ENCODE measurements around the gene CC2D2A. TPM values are rescaled to one million over a fixed set of nuclear protein-coding genes. Genes with fewer than 3 reads are reported as not detected.

CC2D2A gene
- total RNA-seq, 1 donor from 2014 or later: 9.6 TPM

DNA sequence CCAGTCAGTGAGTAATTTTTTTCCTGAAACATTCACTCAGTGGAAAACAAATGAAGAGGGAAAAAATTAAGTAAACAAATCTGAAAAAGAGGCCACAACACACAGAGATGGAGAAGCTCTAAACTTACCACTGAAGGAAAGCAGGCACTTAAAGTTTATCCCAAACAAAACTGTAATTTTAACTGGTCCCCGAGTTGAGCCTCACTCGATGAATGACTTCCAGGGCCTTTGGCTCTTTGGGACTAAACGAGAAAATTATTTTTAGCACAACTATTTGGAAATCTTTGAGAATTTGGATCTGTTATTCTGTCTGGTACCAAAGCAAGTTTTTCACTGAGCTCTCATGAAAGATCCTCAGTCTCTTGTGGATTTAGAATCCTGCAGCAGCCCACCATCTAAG, 42.0 kb upstream of the CC2D2A start, which contains the start of gene C1QTNF7:
C1QTNF7 (plus strand) TSS at position 333 of the 400 bp plus-strand sequence. CDS start 7,711 bp downstream, outside the sequence.
- Histone ChIP-seq H3K4me3 (peak within 1 kb of the TSS; percentile 5), H3K27me3 (ENCODE audit: low read depth) (no peaks in the 10 kb centered on the region), H3K4me1 (peaks cover 11% of the 10 kb centered on the region), H3K36me3 (no peaks in the 10 kb centered on the region), H3K27ac (replicated peaks) (peak within 1 kb of the TSS; percentile 60), H3K9me3 (replicated peaks) (no peaks in the 10 kb centered on the region)
- intact Hi-C loops (cut with micrococcal nuclease): no loop called here
- TF ChIP-seq, protein P1, sequence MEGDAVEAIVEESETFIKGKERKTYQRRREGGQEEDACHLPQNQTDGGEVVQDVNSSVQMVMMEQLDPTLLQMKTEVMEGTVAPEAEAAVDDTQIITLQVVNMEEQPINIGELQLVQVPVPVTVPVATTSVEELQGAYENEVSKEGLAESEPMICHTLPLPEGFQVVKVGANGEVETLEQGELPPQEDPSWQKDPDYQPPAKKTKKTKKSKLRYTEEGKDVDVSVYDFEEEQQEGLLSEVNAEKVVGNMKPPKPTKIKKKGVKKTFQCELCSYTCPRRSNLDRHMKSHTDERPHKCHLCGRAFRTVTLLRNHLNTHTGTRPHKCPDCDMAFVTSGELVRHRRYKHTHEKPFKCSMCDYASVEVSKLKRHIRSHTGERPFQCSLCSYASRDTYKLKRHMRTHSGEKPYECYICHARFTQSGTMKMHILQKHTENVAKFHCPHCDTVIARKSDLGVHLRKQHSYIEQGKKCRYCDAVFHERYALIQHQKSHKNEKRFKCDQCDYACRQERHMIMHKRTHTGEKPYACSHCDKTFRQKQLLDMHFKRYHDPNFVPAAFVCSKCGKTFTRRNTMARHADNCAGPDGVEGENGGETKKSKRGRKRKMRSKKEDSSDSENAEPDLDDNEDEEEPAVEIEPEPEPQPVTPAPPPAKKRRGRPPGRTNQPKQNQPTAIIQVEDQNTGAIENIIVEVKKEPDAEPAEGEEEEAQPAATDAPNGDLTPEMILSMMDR (IDR thresholded peaks at IDR 0.05; ENCODE audit: borderline replicate concordance): no peak
- no peak for DNase-seq

DNA sequence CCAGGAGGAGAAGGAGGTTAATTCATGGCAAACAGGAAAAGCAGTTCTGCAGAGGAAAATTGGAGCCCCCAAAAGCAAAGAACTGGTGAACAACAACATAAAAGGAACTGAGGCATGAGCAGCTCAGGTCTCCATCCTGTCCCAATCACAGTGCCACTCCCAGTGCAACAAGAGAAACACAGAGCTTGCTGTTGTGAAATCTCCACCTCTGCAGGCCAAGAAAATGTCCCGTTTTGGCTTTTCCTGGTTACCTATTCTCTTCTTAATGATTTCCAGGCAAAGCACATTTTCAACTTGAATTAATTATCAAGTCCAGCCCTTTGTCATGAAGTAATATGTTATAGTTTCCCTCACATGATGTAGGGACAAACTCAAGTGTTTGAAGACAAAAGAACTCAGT, 41.1 kb upstream of the CC2D2A start:
- DNase-seq: no peak
- Histone ChIP-seq H3K4me1 (peaks cover 11% of the 10 kb centered on the region), H3K36me3 (no peaks in the 10 kb centered on the region), H3K27me3 (ENCODE audit: low read depth) (no peaks in the 10 kb centered on the region), H3K4me3 (no peak overlapping the region), H3K9me3 (replicated peaks) (no peaks in the 10 kb centered on the region), H3K27ac (replicated peaks) (peak overlapping the region; percentile 60)
- intact Hi-C loops (cut with micrococcal nuclease): no loop called here
- TF ChIP-seq, protein P1 (IDR thresholded peaks at IDR 0.05; ENCODE audit: borderline replicate concordance): no peak

DNA sequence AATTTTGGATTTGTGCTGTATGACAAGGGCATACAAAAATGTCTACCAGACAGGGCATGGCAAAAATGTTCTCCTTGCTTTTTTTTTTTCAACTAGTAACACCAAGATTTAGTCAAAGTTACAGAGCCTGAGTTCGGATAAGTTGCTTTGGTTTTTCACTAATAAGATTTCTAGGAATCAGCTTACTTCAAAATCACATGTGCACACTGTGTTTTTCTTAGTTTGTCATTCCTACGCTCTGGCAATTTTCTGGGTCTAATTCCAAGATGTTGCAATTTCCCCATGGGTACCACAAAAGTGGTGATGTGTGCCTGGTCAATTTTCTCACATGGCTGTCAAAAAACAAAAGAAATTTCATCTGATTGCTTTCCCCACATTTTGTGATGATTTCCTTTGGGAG, 35.6 kb upstream of the CC2D2A start:
- no peak overlapping the region for H3K27ac ChIP-seq (replicated peaks)
- no peak for DNase-seq
- H3K36me3 ChIP-seq: no peaks in the 10 kb centered on the region
- TF ChIP-seq, protein P1 (IDR thresholded peaks at IDR 0.05; ENCODE audit: borderline replicate concordance): no peak
- no peaks in the 10 kb centered on the region for H3K4me1 ChIP-seq
- intact Hi-C loops (cut with micrococcal nuclease): no loop called here
- no peak overlapping the region for H3K4me3 ChIP-seq
- H3K27me3 ChIP-seq (ENCODE audit: low read depth): no peaks in the 10 kb centered on the region
- no peaks in the 10 kb centered on the region for H3K9me3 ChIP-seq (replicated peaks)

DNA sequence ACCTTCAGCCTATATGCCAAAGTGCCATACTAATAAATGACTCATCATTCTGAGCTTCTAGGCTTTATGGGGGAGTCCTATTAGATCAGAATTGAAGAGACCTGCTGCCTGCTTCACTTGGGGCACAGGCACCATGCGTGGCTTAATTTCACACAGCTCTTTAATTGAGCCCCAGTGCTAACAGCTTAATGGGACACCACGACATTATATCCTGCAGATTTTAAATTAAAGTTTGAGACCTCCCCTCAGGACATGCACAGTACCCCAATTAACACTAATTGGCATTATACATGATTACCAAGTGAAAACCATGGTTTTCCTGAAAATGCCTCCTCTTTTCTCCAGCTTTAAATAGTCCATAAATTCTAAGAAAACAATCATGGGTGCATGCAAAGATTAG, 35.0 kb upstream of the CC2D2A start:
- DNase-seq: no peak
- H3K36me3 ChIP-seq: no peaks in the 10 kb centered on the region
- intact Hi-C loops (cut with micrococcal nuclease): no loop called here

DNA sequence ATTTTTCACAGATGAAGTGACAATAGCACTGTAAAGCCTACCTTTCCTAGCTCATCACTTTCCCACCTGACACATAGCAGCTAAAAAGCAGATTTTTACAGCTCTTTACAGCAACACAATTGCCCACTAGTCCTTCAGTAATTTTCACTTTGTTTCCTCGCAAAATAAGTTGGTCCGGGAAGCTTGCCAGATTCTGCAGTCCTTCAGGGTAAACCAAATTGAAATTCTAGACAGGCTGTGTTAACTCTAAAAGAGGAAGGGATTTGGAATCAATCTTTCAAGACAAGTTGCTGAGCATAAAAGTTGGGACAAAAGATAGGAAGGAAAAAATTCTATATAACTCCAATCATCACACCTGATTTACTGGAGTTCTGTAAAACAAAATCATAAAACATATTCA, 33.2 kb upstream of the CC2D2A start:
- Histone ChIP-seq H3K27ac (replicated peaks) (no peak overlapping the region), H3K27me3 (ENCODE audit: low read depth) (no peaks in the 10 kb centered on the region), H3K4me3 (no peak overlapping the region), H3K36me3 (no peaks in the 10 kb centered on the region), H3K4me1 (no peaks in the 10 kb centered on the region), H3K9me3 (replicated peaks) (no peaks in the 10 kb centered on the region)
- TF ChIP-seq, protein P1 (IDR thresholded peaks at IDR 0.05; ENCODE audit: borderline replicate concordance): no peak
- intact Hi-C loops (cut with micrococcal nuclease): no loop called here
- no peak for DNase-seq

More for the DNA sequence above, 35.0 kb upstream of the CC2D2A start:
- H3K27me3 ChIP-seq (ENCODE audit: low read depth): no peaks in the 10 kb centered on the region
- TF ChIP-seq, protein P1 (IDR thresholded peaks at IDR 0.05; ENCODE audit: borderline replicate concordance): no peak
- no peaks in the 10 kb centered on the region for H3K4me1 ChIP-seq
- H3K4me3 ChIP-seq: no peak overlapping the region
- H3K9me3 ChIP-seq (replicated peaks): no peaks in the 10 kb centered on the region
- no peak overlapping the region for H3K27ac ChIP-seq (replicated peaks)
